GM18508 (cell line): ENCODE data around the gene ZCCHC24.

Experiments
- ATAC-seq: cut with Tn5 transposase; IDR thresholded peaks from one replicate; pipeline ENCODE4 v1.9.1; 2021; ENCODE audit warnings: moderate number of reproducible peaks; ENCODE audit not compliant: insufficient read depth, unreplicated experiment

ZCCHC24 gene

DNA sequence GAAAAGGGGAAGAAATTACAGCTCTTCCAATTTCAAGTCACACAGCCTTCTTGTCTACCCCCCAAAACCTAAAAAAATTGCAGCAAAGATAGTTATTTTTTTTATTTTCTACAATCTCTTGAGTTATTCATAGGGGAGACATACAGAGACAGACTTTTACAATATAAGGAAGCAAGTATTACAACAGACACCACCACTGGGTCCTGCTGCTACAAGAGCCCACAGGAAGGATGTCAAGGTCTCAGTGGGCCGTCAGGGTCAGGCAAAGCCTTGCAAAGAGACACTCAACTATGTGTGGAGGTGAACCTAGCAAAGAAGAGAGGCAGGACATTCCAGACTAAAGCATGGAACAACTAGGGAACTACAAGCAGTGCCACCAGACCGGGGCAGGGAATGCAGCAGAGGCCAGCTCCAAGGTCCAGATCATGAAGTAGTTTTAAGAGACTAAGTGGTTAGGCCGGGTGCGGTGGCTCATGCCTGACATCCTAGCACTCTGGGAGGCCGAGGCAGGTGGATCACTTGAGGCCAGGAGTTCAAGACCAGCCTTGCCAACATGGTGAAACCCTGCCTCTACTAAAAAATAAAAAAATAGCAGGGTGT lies 28.2 kb upstream of the ZCCHC24 start:
- ATAC-seq, result no peak

- no peak for ATAC-seq
Observed at GRCh38 chr10:79472951-79473350, 27.5 kb upstream of the ZCCHC24 start.

- no peak for ATAC-seq
Observed at GRCh38 chr10:79472449-79472848, 27.0 kb upstream of the ZCCHC24 start.

GRCh38 chr10:79471776-79472175 lies 26.4 kb upstream of the ZCCHC24 start:
- no peak for ATAC-seq

- no peak for ATAC-seq
Observed at GRCh38 chr10:79470096-79470495, 24.7 kb upstream of the ZCCHC24 start.

- ATAC-seq, result no peak
Observed at GRCh38 chr10:79468841-79469585, 23.6 kb upstream of the ZCCHC24 start.

GRCh38 chr10:79468015-79468560 lies 22.7 kb upstream of the ZCCHC24 start:
- no peak for ATAC-seq

DNA sequence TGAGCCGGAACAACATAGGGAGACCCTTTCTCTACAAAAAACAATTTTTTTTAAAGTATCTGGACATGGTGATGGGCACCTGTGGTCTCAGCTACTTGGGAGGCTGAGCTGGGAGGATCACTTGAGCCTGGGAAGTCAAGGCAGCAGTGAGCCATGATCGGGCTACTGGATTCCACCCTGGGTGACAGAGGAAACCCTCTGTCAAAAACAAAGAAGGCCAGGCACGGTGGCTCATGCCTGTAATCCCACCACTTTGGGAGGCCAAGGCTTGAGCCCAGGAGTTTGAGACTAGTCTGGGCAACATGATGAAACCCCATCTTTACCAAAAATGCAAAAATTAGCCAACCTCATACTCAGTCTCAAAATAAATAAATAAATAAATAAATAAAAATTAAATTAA lies 19.9 kb upstream of the ZCCHC24 start:
- no peak for ATAC-seq

DNA sequence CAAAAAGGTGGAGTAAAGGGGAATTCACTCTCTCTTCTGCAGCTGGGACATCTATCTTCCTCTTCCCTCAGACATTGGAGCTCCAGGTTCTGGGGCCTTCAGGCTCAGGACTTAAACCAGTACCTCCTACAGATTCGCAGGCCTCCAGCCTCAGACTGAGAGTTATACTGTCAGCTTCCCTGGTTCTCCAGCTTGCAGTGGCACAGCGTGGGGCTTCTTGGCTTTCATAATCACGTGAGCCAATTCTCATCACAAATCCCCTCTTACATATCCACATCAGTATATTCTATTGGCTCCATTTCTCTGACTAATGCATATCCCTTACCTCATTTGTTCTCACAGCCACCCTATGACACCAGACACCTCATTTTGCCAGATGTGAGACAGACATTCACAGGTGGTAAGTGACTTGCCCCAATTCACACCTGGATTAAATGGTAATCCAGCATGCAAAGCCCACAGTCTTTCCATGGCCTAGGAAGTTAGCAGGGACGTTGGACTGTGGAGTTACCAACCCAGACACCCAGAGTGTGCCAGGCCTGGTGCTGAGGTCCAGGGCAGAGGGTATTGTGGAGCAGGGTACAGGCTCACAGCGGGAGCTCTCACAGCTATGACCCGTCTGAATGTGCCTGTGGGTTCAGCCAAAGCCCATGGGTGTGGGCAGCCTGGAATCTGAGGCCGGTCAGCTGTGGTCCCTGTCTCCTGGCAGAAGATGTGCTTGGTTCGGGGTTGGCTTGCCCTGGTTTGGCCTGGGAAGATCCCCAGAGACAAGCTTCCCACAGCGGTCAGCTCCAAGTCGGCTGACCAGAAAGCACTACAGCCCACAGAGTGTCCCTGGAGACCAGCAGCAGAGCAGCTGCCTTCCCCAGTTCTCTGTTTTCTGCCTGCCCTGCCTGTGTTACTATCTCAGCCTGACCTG lies 18.4 kb upstream of the ZCCHC24 start:
- ATAC-seq, result no peak

DNA sequence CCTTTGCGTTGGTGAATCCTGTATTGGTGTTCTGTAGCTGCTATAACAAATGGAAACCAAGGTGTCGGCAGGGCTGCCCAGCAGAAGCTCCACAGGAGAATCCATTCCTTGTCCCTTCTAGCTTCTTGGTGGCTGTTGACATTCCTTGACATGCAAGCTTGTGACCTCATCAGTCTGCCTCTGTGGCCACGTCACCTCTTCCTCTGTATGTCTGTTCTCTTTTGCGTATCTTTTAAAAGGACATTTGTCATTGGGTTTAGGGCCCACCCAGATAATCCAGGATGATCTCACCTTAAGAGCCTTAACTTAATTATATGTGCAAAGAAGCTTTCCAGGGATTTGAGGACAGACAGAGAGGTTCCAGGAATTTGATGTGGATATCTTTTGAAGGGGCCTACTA lies 15.3 kb upstream of the ZCCHC24 start:
- ATAC-seq, result no peak

DNA sequence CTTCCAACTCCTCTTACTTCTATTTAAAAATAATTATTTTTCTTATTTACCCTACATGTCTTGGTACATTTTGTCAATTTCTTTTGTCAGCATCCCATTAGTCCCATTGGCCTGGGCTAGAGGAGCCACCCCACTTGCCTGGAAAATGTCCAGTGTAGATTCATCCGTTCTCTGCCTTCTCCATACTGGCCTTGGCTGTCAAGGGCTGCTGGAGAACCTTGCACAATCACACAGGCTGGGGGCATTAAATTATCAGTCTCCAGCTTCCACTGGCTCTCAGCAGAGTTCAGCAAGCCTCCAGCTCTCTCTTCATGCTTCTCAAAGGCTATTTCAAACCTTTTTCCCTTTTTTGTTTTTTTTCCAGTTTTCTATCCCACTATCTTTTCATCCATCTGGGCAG lies 13.8 kb upstream of the ZCCHC24 start:
- no peak for ATAC-seq

DNA sequence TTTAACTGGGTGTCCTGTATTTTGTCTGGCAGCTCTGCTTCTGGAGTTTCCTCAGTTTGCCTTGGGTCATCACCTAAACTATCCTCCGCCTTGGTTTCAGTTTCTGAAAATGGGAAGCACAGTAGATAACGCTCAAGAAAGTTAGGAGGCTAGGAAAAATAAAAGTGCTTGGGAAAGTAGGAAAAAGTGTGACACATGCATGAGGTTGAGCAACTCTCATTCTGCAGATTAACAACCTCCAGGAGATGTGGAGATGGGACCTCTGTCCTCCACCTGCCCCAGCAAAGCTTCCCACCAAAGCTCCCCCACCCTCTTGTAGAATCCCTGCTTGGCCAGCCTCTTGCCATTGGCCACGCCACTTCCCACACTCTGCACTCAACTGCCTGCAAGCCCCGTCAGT lies 13.1 kb upstream of the ZCCHC24 start:
- no peak for ATAC-seq

DNA sequence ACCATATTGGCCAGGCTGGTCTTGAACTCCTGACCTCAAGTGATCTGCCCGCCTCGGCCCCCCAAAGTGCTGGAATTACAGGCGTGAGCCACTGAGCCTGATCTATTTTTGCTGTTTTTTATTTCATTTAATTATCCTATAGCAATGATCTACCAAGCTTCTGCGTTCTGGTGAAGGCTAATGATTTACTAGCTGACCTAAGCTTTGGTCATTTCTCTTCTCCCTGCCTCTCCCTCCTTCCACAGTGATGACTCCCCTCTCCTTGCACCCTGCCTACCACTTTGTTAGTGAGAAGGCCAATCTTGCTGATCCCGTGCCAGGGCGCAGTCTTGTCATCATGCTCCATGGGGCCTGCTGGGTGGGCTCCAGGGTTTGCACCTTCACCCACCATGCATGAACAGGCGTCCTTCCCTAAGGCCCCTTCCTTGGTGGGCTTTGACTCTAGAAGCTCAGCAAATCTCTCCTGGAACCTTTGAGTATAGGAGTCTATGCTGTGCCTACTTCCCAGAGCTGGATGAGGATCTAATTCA lies 11.9 kb upstream of the ZCCHC24 start:
- no peak for ATAC-seq

DNA sequence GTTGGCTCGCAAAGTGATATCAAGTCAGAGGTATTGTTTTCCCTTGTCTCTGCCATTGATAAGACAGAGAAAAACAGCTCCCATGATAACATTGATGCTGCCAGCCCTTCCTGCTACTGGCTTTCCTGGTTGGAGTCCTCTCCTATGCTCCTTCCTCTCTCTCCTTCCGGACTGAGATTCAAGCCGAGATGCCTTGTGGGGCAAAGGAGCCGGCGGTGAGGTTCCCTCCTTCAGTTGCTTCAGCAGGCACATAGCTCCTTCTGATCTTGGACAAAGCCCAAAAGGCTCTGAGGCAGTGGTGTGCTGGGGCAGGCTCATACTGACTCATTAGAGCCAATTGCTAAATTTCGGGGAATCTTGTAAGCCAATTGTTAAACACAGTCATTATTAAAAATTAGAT lies 8.8 kb upstream of the ZCCHC24 start:
- ATAC-seq, result no peak

DNA sequence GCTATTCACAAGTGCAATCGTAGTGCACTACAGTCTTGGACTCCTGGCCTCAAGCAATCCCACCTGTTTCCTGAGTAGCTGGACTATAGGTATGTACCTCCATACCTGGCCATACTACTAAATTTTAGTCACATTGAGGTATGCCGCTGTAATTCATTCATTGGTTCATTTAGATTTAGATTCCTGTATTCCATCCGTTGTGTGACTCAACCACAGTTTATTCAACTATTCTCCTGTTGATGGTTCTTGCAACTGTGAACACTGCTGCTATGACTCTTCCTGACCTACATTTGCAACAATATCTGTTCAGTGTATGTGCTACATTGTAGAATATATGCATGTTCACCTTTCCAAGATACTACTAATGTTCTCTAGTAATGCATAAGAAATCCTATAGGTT lies 8.0 kb upstream of the ZCCHC24 start:
- ATAC-seq, result no peak

GRCh38 chr10:79452174-79452611 lies 6.8 kb upstream of the ZCCHC24 start:
- ATAC-seq, result no peak

GRCh38 chr10:79451046-79451699 lies 5.7 kb upstream of the ZCCHC24 start:
- no peak for ATAC-seq

- no peak for ATAC-seq
Observed at GRCh38 chr10:79449181-79450146, 4.0 kb upstream of the ZCCHC24 start.

GRCh38 chr10:79448732-79449049 lies 3.3 kb upstream of the ZCCHC24 start:
- ATAC-seq, result no peak
